Fibroblast of lung (primary cell): ENCODE results near the gene URI1.
"Not testable (repeated sequence)": the region's sequence is repeated elsewhere in the genome, so short reads cannot be mapped to it uniquely, and the experiment has no call there.

Experiments used
- CTCF ChIP-seq, 2 donors: IDR thresholded peaks in 1 of 2; conservative IDR thresholded peaks in 1 of 2; 1 replicate in 1 of 2; 2 replicates in 1 of 2; pipeline ENCODE4 v1.5.1; 2011 to 2012; ENCODE audit warnings: low read length in 2 of 2, control low read depth in 1 of 2, inconsistent platforms in 1 of 2, low read depth in 1 of 2, mild to moderate bottlenecking in 1 of 2
- EZH2 ChIP-seq: IDR thresholded peaks from 2 replicates; pipeline ENCODE4 v1.5.1; 2012; ENCODE audit warnings: low read length, control low read depth, mild to moderate bottlenecking; ENCODE audit errors: missing control alignments

GRCh38 chr19:30043008-30043407 is 101.0 kb downstream of the URI1 start:
- TF ChIP-seq EZH2; CTCF (conservative IDR thresholded peaks at IDR 0.05 in 1 of 2, IDR thresholded peaks at IDR 0.05 in 1 of 2; ENCODE audit: low read depth in 1 of 2, low read length in 2 of 2): not testable (repeated sequence)
